Measurements from ENCODE around the gene TTLL6. TPM values are rescaled to one million over a fixed set of nuclear protein-coding genes. Genes with fewer than 3 reads are reported as not detected.

TTLL6 gene
- polyA plus RNA-seq, 2 of the 4 experiments (the other 2 are of a cell fraction), result 1.6 to 7.8 TPM

- FAIRE-seq, result no peak
- CTCF ChIA-PET, result interaction anchor here (0.7 to 33.0 kb wide), 5 partner anchors 16 to 141 kb away, joined by 3 to 852 read pairs (median 164); partner anchors contain the start of genes HOXB13, PRAC1 and PRAC2
- no peaks in the 10 kb centered on the region for H3K4me1 ChIP-seq
- no peak overlapping the region for H3K27ac ChIP-seq
- TF ChIP-seq SREBF2 (IDR thresholded peaks at IDR 0.05) (no peak), KDM5A (IDR thresholded peaks at IDR 0.05) (no peak), ZFP36 (IDR thresholded peaks at IDR 0.05; ENCODE audit: borderline replicate concordance, partially characterized antibody) (no peak), E2F6 (IDR thresholded peaks at IDR 0.05; ENCODE audit: borderline replicate concordance, low read depth) (no peak), BCL3 (IDR thresholded peaks at IDR 0.05) (no peak)
- TF ChIP-seq, protein P1, sequence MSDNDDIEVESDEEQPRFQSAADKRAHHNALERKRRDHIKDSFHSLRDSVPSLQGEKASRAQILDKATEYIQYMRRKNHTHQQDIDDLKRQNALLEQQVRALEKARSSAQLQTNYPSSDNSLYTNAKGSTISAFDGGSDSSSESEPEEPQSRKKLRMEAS (IDR thresholded peaks at IDR 0.05), result no peak
- no peak overlapping the region for H3K4me2 ChIP-seq
- no peak for ATAC-seq
- 83% methylated on average over 37 of the region's 37 CpGs for WGBS (ENCODE audit: missing lambda C conversion rate)
- no peak for DNase-seq (ENCODE audit: low read depth in 1 of 2, low spot score in 1 of 2)
- POLR2A ChIA-PET, result no interaction called here
- no peak overlapping the region for H3K4me3 ChIP-seq
- H3K9me3 ChIP-seq, result no peaks in the 10 kb centered on the region
Observed at GRCh38 chr17:48738803-48739526, 78.1 kb downstream of the TTLL6 start.

GRCh38 chr17:48738424-48738802 is 78.6 kb downstream of the TTLL6 start:
- Histone ChIP-seq H3K4me1 (no peaks in the 10 kb centered on the region), H3K4me3 (no peak overlapping the region), H3K9me3 (no peaks in the 10 kb centered on the region), H3K4me2 (no peak overlapping the region), H3K27ac (no peak overlapping the region)
- WGBS (ENCODE audit: missing lambda C conversion rate), result 72% methylated on average over 11 of the region's 11 CpGs
- FAIRE-seq (no peak), DNase-seq (ENCODE audit: low read depth in 1 of 2, low spot score in 1 of 2) (no peak), ATAC-seq (no peak)
- ChIA-PET CTCF (interaction anchor here (0.7 to 33.0 kb wide), 7 partner anchors 12 to 142 kb away, joined by 3 to 852 read pairs (median 10); partner anchors contain the start of genes HOXB13, PRAC1 and PRAC2), POLR2A (no interaction called here)
- TF ChIP-seq MYC (IDR thresholded peaks at IDR 0.05; ENCODE audit: borderline replicate concordance, low read length) (no peak), E2F6 (IDR thresholded peaks at IDR 0.05; ENCODE audit: borderline replicate concordance, low read depth) (no peak), ZNF302 (CRISPR knock-in tag; IDR thresholded peaks at IDR 0.05) (no peak), BCL3 (IDR thresholded peaks at IDR 0.05) (no peak), SREBF2 (IDR thresholded peaks at IDR 0.05) (no peak), PHF8 (IDR thresholded peaks at IDR 0.05; ENCODE audit: borderline replicate concordance, low read depth) (no peak), RFX5 (IDR thresholded peaks at IDR 0.05) (no peak), RAD21 (conservative IDR thresholded peaks at IDR 0.05 in 1 of 2, IDR thresholded peaks at IDR 0.05 in 1 of 2) (no peak), ZFP36 (IDR thresholded peaks at IDR 0.05; ENCODE audit: borderline replicate concordance, partially characterized antibody) (no peak), MAFK (IDR thresholded peaks at IDR 0.05; ENCODE audit: partially characterized antibody) (no peak), RCOR1 (IDR thresholded peaks at IDR 0.05; ENCODE audit: low read depth, low read length) (no peak), KDM1A (IDR thresholded peaks at IDR 0.05; ENCODE audit: low read depth) (no peak), TFCP2L1 (CRISPR knock-in tag; IDR thresholded peaks at IDR 0.05) (no peak)

GRCh38 chr17:48737330-48738043 is 79.5 kb downstream of the TTLL6 start:
- H3K4me1 ChIP-seq, result no peaks in the 10 kb centered on the region
- CTCF ChIA-PET, result interaction anchor here (0.7 to 33.0 kb wide), 10 partner anchors 11 to 143 kb away, joined by 3 to 852 read pairs (median 6); partner anchors contain the start of genes HOXB13, PRAC1 and PRAC2
- H3K9me3 ChIP-seq, result no peaks in the 10 kb centered on the region
- no peak for ATAC-seq
- POLR2A ChIA-PET, result no interaction called here
- H3K4me2 ChIP-seq, result no peak overlapping the region
- no peak for FAIRE-seq
- H3K27ac ChIP-seq, result no peak overlapping the region
- WGBS (ENCODE audit: missing lambda C conversion rate), result 63% methylated on average over 4 of the region's 4 CpGs
- no peak for DNase-seq (ENCODE audit: low read depth in 1 of 2, low spot score in 1 of 2)
- H3K4me3 ChIP-seq, result no peak overlapping the region
- no peak for TF ChIP-seq FOSL2 (IDR thresholded peaks at IDR 0.05)
- TF ChIP-seq FOSL2 (CRISPR knock-in tag; IDR thresholded peaks at IDR 0.05), result no peak
- no peak for TF ChIP-seq CEBPB (IDR thresholded peaks at IDR 0.05)
- no peak for TF ChIP-seq NR3C1 (IDR thresholded peaks at IDR 0.05)
- no peak for TF ChIP-seq JUNB (IDR thresholded peaks at IDR 0.05)
- TF ChIP-seq CHD4 (IDR thresholded peaks at IDR 0.05; ENCODE audit: borderline replicate concordance), result no peak
- TF ChIP-seq ZFP36 (IDR thresholded peaks at IDR 0.05; ENCODE audit: borderline replicate concordance, partially characterized antibody), result no peak
- TF ChIP-seq, protein P2, sequence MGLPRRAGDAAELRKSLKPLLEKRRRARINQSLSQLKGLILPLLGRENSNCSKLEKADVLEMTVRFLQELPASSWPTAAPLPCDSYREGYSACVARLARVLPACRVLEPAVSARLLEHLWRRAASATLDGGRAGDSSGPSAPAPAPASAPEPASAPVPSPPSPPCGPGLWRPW (IDR thresholded peaks at IDR 0.05), result no peak
- TF ChIP-seq, protein P1 (IDR thresholded peaks at IDR 0.05), result no peak
- TF ChIP-seq MYC (IDR thresholded peaks at IDR 0.05; ENCODE audit: borderline replicate concordance, low read length), result no peak
- no peak for TF ChIP-seq SMC3 (IDR thresholded peaks at IDR 0.05)
- no peak for TF ChIP-seq HOXA7 (CRISPR knock-in tag; IDR thresholded peaks at IDR 0.05)
- no peak for TF ChIP-seq GATA3 (IDR thresholded peaks at IDR 0.05; ENCODE audit: borderline replicate concordance)
- TF ChIP-seq, protein P3, sequence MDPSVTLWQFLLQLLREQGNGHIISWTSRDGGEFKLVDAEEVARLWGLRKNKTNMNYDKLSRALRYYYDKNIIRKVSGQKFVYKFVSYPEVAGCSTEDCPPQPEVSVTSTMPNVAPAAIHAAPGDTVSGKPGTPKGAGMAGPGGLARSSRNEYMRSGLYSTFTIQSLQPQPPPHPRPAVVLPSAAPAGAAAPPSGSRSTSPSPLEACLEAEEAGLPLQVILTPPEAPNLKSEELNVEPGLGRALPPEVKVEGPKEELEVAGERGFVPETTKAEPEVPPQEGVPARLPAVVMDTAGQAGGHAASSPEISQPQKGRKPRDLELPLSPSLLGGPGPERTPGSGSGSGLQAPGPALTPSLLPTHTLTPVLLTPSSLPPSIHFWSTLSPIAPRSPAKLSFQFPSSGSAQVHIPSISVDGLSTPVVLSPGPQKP (IDR thresholded peaks at IDR 0.05; ENCODE audit: low read depth, low read length), result no peak
